ENCODE results near the gene DHX34. TPM values are rescaled to one million over a fixed set of nuclear protein-coding genes. Genes with fewer than 3 reads are reported as not detected.

Gene DHX34
- total and polyA plus RNA-seq, 2 experiments from 2014 or later, result 7.7 to 11.0 TPM

DNA sequence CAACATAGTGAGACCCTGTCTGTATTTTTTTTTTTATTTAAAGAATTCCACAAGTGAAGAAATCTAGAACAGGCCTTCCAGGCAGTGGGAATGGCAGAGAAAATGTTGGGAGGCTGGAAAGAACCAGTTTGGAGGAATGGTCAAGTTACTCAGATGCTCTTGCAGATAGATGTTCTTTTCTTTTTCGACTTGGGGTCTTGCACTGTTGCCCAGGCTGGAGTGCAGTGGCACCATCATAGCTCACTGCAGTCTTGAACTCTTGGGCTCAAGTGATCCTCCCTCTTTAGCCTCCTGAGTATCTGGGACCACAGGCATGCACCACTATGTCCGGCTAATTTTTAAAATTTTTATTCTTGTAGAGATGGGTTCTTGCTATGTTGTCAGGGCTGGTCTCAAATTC, 38.8 kb upstream of the DHX34 start:
- TF ChIP-seq EZH2 (IDR thresholded peaks at IDR 0.05; ENCODE audit: insufficient read depth, poor library complexity, severe bottlenecking) (no peak), EZH2phosphoT487 (IDR thresholded peaks at IDR 0.05; ENCODE audit: insufficient read depth, low read depth) (no peak)
- no peaks in the 10 kb centered on the region for H4K20me1 ChIP-seq (ENCODE audit: insufficient read depth)
- H3K4me1 ChIP-seq (ENCODE audit: insufficient read depth), result peaks cover 16% of the 10 kb centered on the region
- no peaks in the 10 kb centered on the region for H3K9me2 ChIP-seq (ENCODE audit: insufficient read depth)
- no peak overlapping the region for H3K27ac ChIP-seq
- H3K4me3 ChIP-seq, result no peak overlapping the region
- no peak overlapping the region for H2AFZ ChIP-seq
- no peak overlapping the region for H3K9ac ChIP-seq
- H3F3A ChIP-seq (ENCODE audit: insufficient read depth), result no peaks in the 10 kb centered on the region
- H3K36me3 ChIP-seq (ENCODE audit: low read depth), result no peaks in the 10 kb centered on the region
- no peaks in the 10 kb centered on the region for H3K79me2 ChIP-seq (ENCODE audit: insufficient read depth)
- WGBS, 2 experiments (ENCODE audit: low coverage in 1 of 2, low lambda C conversion rate in 2 of 2, missing lambda C conversion rate in 2 of 2), result 96 to 98% methylated on average over 2 of the region's 2 CpGs
- H3K4me2 ChIP-seq (ENCODE audit: unreplicated experiment), result no peak overlapping the region
- no peak for DNase-seq
- in situ Hi-C loops (cut with MboI), result no loop called here
- H3K27me3 ChIP-seq (replicated peaks; ENCODE audit: insufficient read depth), result no peaks in the 10 kb centered on the region
- H3K9me3 ChIP-seq (ENCODE audit: low read depth), result no peaks in the 10 kb centered on the region

DNA sequence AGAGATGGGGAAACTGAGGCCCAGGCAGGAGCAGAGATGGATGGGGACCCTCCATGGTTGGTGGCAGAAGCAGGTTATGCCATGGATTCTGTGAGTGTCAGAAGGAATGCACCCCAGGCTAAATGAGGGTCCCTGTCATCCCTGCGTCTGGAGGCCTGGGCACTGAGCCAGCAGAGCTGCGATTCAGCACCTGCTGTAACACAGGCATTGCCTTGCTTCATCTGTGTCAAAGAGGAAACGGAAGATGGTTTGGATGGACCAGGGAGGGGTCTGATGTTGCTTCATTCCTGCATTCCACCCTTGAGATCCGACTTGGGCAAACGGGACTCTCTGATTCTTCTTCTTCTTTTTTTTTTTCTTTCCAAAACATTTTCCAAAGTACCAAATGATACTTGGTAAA, 38.3 kb upstream of the DHX34 start:
- no peak for TF ChIP-seq EZH2phosphoT487 (IDR thresholded peaks at IDR 0.05; ENCODE audit: insufficient read depth, low read depth)
- no peak for TF ChIP-seq EZH2 (IDR thresholded peaks at IDR 0.05; ENCODE audit: insufficient read depth, poor library complexity, severe bottlenecking)
- no peak overlapping the region for H3K27ac ChIP-seq
- peaks cover 3% of the 10 kb centered on the region; the same call in 1 of the 2 replicates for H3F3A ChIP-seq (ENCODE audit: insufficient read depth)
- H3K9me3 ChIP-seq (ENCODE audit: low read depth), result no peaks in the 10 kb centered on the region
- no peak overlapping the region for H2AFZ ChIP-seq
- no peaks in the 10 kb centered on the region for H3K36me3 ChIP-seq (ENCODE audit: low read depth)
- H3K9ac ChIP-seq, result no peak overlapping the region
- no peak overlapping the region for H3K4me2 ChIP-seq (ENCODE audit: unreplicated experiment)
- no peaks in the 10 kb centered on the region for H3K79me2 ChIP-seq (ENCODE audit: insufficient read depth)
- H3K4me3 ChIP-seq, result no peak overlapping the region
- in situ Hi-C loops (cut with MboI), result no loop called here
- H3K27me3 ChIP-seq (replicated peaks; ENCODE audit: insufficient read depth), result no peaks in the 10 kb centered on the region
- WGBS, 2 experiments (ENCODE audit: low coverage in 1 of 2, low lambda C conversion rate in 2 of 2, missing lambda C conversion rate in 2 of 2), result 26 to 29% methylated on average over 5 of the region's 5 CpGs
- H3K4me1 ChIP-seq (ENCODE audit: insufficient read depth), result peaks cover 15% of the 10 kb centered on the region
- no peaks in the 10 kb centered on the region for H3K9me2 ChIP-seq (ENCODE audit: insufficient read depth)
- H4K20me1 ChIP-seq (ENCODE audit: insufficient read depth), result no peaks in the 10 kb centered on the region
- peak; percentile 34 for DNase-seq

- Histone ChIP-seq H2AFZ (no peak overlapping the region), H3K9ac (no peak overlapping the region), H3K36me3 (ENCODE audit: low read depth) (no peaks in the 10 kb centered on the region), H3K4me3 (no peak overlapping the region), H3K79me2 (ENCODE audit: insufficient read depth) (no peaks in the 10 kb centered on the region), H3K9me3 (ENCODE audit: low read depth) (no peaks in the 10 kb centered on the region), H3K9me2 (ENCODE audit: insufficient read depth) (no peaks in the 10 kb centered on the region), H3K4me2 (ENCODE audit: unreplicated experiment) (no peak overlapping the region), H3F3A (ENCODE audit: insufficient read depth) (peaks cover 3% of the 10 kb centered on the region; the same call in 1 of the 2 replicates), H3K27ac (no peak overlapping the region), H3K4me1 (ENCODE audit: insufficient read depth) (peaks cover 13% of the 10 kb centered on the region), H4K20me1 (ENCODE audit: insufficient read depth) (no peaks in the 10 kb centered on the region), H3K27me3 (replicated peaks; ENCODE audit: insufficient read depth) (no peaks in the 10 kb centered on the region)
- TF ChIP-seq EZH2 (IDR thresholded peaks at IDR 0.05; ENCODE audit: insufficient read depth, poor library complexity, severe bottlenecking) (no peak), EZH2phosphoT487 (IDR thresholded peaks at IDR 0.05; ENCODE audit: insufficient read depth, low read depth) (no peak)
- in situ Hi-C loops (cut with MboI), result no loop called here
- DNase-seq, result no peak
- WGBS, 2 experiments (ENCODE audit: low coverage in 1 of 2, low lambda C conversion rate in 2 of 2, missing lambda C conversion rate in 2 of 2), result 79 to 83% methylated on average over 5 of the region's 5 CpGs
Measured at GRCh38 chr19:47312366-47313006, 36.6 kb upstream of the DHX34 start.

GRCh38 chr19:47313754-47314295, 35.3 kb upstream of the DHX34 start:
- H3K4me2 ChIP-seq (ENCODE audit: unreplicated experiment), result no peak overlapping the region
- H3K27ac ChIP-seq, result no peak overlapping the region
- no peaks in the 10 kb centered on the region for H3K36me3 ChIP-seq (ENCODE audit: low read depth)
- H3K9me2 ChIP-seq (ENCODE audit: insufficient read depth), result no peaks in the 10 kb centered on the region
- H3F3A ChIP-seq (ENCODE audit: insufficient read depth), result peaks cover 3% of the 10 kb centered on the region; the same call in 1 of the 2 replicates
- no peaks in the 10 kb centered on the region for H3K79me2 ChIP-seq (ENCODE audit: insufficient read depth)
- no peak overlapping the region for H2AFZ ChIP-seq
- no peak overlapping the region for H3K9ac ChIP-seq
- H3K9me3 ChIP-seq (ENCODE audit: low read depth), result no peaks in the 10 kb centered on the region
- DNase-seq, result no peak
- no peaks in the 10 kb centered on the region for H4K20me1 ChIP-seq (ENCODE audit: insufficient read depth)
- WGBS, 2 experiments (ENCODE audit: low coverage in 1 of 2, low lambda C conversion rate in 2 of 2, missing lambda C conversion rate in 2 of 2), result 76 to 80% methylated on average over 10 of the region's 10 CpGs
- TF ChIP-seq EZH2 (IDR thresholded peaks at IDR 0.05; ENCODE audit: insufficient read depth, poor library complexity, severe bottlenecking), result no peak
- TF ChIP-seq EZH2phosphoT487 (IDR thresholded peaks at IDR 0.05; ENCODE audit: insufficient read depth, low read depth), result no peak
- peaks cover 9% of the 10 kb centered on the region for H3K4me1 ChIP-seq (ENCODE audit: insufficient read depth)
- in situ Hi-C loops (cut with MboI), result no loop called here
- H3K27me3 ChIP-seq (replicated peaks; ENCODE audit: insufficient read depth), result no peaks in the 10 kb centered on the region
- H3K4me3 ChIP-seq, result no peak overlapping the region
